ENCODE measurements around the gene SLC1A4.
"Not testable (repeated sequence)": the region's sequence is repeated elsewhere in the genome, so short reads cannot be mapped to it uniquely, and the experiment has no call there.

SLC1A4 gene

DNA sequence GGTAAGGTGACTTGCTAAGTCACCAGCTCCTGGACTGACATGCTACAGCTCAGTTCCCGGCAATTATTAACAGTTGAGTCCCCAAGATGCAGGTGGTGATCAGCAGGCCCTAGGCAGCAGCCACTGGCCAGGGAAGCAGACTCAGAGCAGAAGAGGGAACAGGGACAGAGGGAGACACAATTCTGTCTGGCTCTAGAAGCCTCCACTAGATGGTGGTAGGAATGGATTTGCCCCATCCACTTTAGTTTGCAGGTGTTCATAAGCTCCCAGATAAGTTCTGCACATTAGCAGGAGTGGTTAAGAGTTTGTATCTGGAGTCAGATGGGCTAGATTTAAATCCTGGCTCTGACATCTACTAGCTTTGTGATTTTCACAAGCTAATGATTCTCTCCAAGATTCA, 25.5 kb upstream of the SLC1A4 start:
- no peak for DNase-seq (ENCODE audit: low read depth in 3 of 3)

DNA sequence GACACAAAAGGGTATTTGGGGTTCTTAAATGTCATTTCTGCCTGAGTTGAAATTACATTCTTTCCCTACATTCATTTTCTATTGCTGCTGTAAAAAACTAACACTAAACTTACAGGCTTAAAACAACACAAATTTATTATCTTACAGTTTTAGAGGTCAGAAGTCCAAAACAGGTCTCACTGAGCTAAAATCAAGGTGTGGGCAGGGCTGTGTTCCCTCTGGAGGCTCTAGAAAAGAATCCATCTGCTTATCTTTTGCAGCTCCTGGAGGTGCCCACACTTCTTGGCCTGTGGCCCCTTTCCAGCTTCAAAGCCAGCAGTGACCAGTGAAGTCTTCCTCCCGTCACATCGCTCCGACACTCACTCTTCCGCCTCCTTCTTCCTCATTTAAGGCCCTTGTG, 23.2 kb upstream of the SLC1A4 start:
- DNase-seq (ENCODE audit: low read depth in 3 of 3): no peak

DNA sequence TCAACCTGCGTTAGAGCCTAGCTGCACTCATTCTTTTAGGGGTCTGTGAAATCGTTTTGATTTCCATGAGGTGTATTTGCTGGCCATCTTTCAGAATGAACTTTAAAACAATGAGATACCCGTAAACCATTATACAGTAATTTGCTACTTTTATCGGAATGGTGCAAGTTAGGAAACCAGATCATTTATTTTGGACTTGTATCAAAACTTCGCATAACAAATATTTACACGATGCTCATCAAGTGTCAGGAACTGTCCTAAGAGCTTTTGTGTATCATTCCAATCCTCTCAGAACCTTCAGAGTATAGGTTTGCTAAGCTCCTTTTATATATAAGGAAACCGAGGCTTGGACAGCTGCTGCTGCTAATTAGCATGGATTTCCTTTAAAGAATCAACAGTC, 22.4 kb upstream of the SLC1A4 start:
- no peak for DNase-seq (ENCODE audit: low read depth in 3 of 3)

DNA sequence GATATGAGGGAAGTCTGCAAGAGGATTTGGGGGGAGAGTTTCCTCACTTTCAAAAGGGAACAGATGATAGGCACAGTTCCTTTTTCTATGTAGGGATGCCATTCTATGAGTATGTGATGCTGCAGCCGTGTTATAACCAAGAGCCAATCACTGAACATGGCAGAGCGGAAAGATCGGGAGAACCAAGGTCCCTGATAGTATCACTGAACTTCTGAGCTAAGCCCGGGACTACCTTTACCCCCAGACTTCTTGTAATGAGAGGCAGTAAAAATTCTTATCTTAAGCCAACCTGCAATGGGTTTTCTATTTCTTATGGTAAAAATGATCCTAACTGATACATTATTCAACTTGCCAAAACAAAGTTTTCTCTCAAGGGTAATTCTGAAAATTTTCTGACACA, 21.6 kb upstream of the SLC1A4 start:
- no peak for DNase-seq (ENCODE audit: low read depth in 3 of 3)

DNA sequence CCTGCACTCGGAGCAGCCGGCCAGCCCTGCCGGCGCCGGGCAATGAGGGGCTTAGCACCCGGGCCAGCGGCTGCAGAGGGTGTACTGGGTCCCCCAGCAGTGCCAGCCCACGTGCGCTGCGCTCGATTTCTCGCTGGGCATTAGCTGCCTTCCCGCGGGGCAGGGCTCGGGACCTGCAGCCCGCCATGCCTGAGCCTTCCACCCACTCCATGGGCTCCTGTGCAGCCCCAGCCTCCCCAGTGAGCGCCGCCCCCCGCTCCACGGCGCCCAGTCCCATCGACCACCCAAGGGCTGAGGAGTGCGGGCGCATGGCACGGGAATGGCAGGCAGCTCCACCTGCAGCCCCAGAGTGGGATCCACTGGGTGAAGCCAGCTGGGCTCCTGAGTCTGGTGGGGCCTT, 20.1 kb upstream of the SLC1A4 start:
- DNase-seq (ENCODE audit: low read depth in 3 of 3): not testable (repeated sequence)

DNA sequence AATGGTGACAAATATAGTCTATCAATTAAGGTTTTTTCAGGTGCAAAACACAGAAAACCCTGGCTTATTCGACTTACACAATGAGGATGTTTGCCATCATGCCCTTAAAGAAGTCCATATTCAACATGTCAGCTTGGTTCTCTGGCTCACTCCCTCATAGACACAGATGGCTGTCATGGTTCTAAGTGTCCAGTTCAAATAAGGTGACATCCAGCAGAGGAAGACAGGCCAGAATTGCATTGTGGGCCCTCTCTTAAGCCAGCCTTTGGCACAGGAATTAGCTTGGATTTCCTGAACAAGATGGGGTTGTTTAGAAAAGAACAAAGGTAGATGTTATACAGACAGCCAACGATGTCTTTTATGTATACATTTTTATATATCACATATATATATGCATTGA, 18.7 kb upstream of the SLC1A4 start:
- DNase-seq (ENCODE audit: low read depth in 3 of 3): no peak

DNA sequence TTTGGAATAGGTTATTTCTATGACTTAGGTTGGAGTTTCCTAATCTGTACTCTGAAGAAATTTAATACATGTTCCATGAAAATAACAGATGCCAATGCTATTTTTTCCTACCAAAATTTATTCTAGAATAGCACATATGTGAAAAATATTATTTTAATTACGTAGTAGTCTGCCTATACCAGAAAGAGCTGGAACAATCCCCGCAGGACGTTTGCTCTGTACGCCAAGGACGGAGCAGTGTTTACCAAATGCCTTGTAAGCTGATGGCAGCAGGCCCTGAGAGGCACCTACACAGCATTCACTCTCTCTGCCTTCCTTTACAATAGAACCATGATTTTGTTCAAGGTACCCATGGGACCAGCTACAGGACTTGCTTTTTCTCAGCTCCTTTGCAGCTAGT, 16.8 kb upstream of the SLC1A4 start:
- no peak for DNase-seq (ENCODE audit: low read depth in 3 of 3)

DNA sequence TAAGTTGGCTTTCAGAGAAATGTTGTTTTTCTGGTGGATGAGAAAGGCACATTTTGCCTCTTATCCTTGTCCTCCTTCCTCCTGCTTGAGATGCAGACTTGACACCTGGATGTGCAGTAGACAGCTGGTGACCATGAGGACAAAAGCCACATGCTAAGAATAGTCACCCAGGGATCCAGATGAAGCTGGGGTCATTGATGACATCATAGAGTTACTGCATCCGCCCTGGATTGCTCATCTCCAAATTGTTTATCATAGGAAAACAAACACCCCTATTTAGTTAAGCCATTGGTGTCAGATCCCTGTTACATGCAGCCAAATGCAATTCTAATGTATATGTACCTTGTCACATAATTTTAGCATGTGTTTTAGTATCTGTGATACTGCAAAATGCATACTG, 16.3 kb upstream of the SLC1A4 start:
- no peak for DNase-seq (ENCODE audit: low read depth in 3 of 3)

DNA sequence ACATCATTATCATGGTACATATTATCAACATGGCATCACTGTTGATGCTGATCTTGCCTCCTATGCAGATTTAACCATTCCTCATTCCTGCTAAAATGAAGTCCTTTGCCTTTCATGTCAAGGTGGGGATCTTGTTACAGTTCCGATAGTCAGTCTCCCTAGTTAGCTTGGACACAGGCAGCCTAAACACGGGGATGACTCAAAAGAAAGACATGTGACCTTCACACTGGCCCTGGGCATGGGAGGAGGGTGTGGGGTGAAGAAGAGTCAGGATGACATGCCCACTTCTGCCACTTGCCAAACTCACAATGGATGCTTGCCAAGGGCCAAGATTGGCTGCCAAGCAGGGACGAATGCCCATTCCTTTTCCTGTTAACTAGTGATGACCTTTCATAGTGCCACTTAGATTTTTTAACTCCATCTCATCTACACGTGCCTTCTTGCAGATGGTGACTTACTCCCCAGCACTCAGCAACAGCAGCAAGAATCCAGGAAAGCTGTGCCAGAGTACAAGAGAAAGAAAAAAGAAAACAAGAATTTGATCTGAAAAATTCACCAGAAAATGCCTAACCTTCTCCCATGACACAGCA, 13.9 kb upstream of the SLC1A4 start:
- DNase-seq (ENCODE audit: low read depth in 3 of 3): no peak

DNA sequence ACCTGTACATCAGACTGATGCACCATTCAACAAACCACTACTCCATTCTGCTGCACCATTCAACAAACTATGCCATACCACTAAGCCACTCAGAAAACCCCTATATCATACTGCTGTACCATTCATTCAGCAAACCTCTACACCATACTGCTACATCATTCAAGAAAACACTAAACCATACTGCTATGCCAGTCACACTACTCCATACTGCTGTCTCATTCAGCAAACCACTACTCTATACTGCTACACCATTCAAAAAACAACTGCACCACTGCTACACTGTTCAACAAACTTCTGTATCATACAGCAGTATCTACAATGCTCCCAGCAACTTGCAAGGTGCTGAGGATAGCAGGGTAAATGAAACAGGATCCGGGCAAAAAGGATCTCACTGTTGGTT, 12.9 kb upstream of the SLC1A4 start:
- no peak for DNase-seq (ENCODE audit: low read depth in 3 of 3)

DNA sequence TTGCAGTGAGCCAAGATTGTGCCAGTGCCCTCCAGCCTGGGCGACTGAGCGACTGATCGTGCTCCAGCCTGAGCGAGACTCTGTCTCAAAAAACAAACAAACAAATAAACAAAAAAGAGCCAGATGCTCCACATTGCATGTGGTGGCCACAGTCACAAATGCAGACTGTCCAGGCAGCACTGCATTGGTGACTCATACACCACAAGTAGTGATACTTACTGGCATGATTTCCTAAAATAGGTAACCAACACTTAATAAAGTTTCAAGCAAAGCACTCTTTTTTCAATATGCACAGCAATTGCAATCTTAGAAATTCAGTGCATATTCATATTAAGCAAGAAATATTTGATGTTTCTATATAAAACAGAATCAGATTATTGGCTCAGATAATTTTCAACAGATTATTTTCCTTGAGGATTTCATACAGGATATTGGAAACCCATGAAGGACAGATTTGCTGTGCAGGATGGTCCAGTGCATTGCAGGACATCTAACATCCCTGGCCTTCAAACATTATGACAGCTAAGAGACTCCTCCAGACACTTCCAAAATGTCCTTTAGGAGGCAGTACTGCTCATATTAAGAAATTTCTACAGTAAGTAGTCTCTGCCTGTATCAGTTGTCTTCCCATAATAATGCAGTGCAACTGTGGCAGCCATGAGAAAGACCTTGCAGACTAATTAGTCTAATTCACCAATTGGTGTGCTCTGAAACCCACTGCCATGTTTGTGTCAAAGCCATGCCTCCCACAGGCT, 10.5 kb upstream of the SLC1A4 start:
- no peak for DNase-seq (ENCODE audit: low read depth in 3 of 3)

DNA sequence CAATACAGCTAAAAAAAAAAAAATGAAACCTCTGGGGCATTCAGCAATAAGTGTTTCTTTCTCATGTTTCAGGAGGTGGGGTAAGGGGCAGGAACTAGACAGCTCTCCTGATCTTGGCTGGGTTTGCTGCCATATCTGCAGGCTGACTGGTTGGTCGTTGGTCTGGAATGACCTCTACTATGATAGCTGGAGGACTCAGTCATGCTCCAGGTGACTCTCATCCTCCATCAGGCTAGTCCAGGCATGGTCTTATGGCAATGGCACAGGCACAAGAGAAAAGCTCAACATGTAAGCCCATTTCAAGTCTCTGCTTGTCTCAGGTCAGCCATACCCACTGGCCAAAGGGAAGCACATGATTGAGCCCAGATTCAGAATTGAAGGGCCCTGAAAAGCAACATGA, 9.5 kb upstream of the SLC1A4 start:
- no peak for DNase-seq (ENCODE audit: low read depth in 3 of 3)

DNA sequence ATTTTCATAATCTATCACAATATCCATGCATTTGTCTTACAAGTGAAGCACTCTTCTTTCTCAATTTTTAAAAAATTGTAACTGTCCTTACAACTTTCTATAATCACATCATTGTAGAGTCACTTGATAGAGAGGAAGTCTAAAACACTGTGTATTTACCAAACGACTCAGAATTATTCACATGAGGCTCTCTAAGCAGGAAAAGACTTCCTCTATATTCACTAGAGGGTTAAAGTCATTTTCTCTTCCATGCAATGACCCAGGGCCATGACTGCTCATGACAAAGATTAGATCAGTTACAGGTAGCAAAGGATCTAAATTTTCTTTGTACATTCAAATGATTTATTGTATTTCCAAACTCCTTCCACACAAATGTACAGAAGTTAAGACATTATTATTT, 9.0 kb upstream of the SLC1A4 start:
- no peak for DNase-seq (ENCODE audit: low read depth in 3 of 3)

DNA sequence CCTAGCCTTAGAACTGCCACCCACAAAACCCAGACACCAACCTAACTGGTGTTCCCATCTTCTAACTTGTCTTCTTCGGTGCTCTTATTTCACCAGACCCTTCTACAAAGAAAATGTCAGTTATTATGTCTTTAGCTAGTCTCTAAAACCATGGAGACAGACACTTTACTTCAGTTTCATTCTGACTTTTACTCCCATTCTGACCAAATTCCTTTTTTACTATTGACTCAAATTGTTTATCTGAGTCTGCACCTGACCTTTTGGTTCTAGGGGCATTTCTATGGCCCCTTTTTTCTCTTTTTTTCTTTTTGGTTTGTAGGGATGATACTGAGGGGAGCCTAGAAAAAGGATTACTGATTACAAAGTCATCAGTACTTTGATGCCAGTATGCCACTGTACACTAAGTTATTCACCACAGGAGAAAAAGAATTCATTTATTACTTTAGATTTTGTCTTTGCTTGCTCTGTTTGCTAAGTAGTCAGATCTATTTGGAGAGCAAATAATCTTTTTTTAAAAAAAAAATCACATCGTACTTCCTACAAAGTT, 6.8 kb upstream of the SLC1A4 start:
- no peak for DNase-seq (ENCODE audit: low read depth in 3 of 3)

DNA sequence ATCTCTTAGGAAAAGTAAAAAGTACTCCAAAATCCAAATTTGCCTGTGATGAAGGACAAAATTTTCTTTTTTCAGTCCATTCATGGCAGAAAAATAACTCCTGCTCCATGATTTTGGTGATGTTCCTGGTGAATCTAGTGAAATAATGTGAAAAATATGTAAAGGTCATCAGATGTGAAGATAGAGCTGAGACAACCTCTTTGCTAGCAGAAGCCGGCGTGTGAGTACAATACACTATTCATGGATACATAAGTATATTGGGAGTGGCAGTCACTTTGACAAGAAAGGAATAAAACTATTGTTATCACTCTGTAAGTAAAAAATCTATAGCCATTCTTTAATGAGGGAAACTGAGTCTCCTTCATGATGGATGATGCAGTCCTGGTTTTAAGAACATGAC, 6.3 kb upstream of the SLC1A4 start:
- DNase-seq (ENCODE audit: low read depth in 3 of 3): no peak

DNA sequence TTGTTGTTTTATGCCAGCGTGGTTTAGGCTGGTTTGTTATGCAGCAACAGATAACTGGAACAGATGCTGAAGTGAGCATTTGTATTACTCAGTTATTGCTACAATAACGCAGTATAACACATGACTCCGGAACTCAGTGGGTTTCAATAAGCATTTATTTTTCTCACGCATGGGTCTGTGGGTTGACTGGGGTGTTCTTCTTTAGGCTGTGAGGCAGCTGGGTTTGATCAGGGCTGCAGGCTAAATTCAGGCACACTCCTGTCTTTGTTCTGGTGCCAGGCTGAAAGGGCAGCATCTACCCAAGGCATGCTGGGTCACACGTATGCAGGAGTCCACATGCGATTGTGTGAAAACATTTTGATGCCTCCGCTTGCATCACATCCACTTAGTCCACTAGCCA, 3.8 kb upstream of the SLC1A4 start:
- no peak for DNase-seq (ENCODE audit: low read depth in 3 of 3)

DNA sequence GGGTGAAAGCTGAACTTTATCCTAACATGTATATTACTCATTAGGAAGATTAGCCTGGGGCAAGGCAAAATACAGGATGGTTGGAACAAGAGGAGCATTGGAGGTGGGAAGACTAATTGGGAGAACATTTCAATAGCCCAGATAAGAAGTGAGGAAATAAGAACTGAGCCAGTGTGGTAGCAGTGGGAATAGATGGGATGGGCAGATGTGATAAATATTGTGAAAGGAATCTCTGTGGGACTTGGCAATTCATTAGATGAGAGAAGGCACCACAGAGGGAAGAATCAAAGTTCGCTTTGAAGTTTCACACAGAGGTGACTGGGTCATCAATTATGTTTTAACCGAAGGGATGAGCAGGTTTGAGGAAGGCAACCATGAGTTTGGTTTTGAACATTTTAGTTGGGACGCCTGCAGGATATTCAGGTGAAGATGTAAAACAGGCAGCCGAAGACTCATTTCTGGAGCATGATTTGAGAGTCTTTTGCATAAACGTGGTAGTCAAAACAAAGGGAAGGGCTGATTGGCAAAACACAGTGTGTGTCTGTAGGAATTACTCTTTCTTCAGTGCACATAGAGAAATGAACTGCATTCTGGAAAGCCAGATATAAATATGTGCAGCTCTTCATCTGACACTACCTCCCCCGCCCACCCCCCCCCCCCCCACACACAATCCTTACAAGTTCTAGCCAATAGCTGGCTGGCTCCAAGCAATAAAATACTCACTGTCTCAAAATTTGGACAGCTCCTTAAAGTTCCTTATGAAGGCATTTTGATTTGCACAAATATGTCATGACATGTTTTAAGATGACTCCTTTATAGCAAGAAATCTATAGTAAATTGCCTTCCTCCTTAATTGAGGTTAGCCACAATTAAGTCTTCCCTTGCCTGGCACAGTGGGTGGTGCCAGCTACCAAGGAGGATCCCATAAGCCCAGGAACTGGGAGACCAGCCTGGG, 1.9 kb upstream of the SLC1A4 start:
- DNase-seq (ENCODE audit: low read depth in 3 of 3): no peak

DNA sequence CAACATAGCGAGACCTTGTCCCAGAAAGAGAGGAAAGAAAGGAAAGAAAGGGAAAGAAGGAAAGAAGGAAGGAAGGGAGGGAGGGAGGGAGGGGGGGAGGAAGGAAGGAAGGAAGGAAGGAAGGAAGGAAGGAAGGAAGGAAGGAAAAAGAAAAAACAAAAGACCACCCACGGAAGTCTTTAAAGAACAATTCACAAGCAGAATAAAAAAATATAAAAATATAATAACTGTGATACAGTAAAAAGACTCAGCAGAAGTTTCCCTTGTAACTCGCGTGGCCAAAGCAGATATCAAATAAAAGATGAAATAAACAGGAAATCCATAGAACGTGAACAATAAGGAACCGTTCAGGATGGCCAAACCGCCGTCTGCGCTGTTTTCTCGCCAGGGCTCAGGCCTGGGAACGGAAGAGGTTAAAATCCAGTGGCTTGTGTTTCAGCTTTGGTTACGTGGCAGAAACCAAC, 1.2 kb upstream of the SLC1A4 start:
- DNase-seq (ENCODE audit: low read depth in 3 of 3): peak in 1 of 3 experiments; percentile 15

DNA sequence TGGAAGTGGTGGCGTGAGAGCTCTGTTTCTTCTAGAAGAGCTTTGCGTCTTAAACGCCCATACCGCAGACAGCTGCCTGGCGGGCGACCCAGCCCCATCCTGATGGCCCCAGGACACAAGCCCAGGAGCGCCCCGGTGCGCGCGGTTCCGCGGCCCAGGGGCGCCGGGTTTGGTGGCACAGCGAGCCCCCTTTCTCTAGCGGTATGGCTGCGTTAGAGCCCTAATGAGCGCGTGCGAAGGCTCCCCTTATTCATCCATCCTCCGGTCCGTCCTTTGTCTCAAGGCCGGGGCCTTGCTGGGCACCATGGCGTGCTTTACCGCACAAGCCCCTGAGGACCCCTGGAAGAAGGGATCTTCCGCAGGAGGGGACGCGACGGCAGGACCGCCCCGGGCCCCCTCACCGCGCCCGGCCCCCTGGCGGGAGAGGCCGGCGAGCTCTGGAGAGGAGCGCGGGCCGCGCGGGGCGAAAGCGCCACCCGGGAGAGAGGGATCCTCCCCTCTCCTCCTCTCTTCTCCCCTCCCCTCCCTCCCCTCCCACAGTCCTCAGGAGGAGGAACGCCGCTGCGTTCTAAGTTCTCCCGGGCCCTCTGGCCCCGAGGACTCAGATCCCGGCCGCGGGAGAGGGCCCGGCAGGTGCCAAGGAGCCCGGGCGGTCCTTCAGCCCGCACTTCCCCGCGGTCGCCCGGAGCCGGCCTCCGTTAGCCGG, 626 bp upstream of the SLC1A4 start:
- peak in 2 of 3 experiments; percentile 19 to 21 for DNase-seq (ENCODE audit: low read depth in 3 of 3)

DNA sequence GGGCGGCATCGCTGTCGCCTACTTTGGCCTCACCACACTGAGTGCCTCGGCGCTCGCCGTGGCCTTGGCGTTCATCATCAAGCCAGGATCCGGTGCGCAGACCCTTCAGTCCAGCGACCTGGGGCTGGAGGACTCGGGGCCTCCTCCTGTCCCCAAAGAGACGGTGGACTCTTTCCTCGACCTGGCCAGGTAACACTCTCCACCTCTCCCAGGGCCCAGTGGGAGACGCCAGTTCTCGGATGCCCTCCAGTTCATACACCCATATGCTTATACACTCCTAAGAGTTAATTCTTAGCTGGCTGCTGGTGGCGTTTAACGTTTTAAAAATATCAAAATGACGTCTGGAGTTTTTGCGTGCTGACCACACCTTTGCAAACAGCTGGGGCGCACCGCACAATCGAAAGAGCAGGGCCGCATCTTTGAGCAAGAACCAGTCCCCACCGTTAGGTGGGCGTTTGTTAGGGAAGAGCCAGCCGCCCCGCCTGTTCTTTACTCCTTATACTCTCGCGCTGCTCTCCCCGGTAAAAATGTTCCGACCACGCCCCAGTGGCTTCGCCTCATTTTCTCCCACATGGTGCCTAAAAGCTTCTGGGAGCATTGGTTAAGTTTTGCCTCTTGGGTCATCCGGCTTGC, 899 bp downstream of the SLC1A4 start:
- DNase-seq (ENCODE audit: low read depth in 3 of 3): no peak

DNA sequence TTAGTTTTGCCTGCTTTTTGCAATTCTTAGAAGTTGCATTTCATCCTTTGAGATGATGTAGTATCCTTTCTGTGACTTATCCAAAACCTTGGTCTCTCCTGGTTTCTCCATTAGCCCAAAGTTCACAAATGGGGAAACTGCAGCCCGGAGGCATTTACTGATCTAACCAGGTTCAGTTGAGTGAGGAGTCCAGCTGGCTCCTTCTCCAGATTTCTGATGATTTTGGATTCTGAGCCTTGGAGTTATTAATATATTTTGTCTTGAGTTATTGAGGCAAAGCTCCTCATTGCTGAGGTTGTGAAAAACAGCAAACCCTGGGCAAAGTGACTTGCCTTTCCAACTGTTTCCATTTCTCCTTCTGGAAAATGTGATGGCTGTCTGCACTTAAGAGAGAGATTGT, 1.7 kb downstream of the SLC1A4 start:
- DNase-seq (ENCODE audit: low read depth in 3 of 3): no peak
